Middle frontal gyrus (tissue), 1 donor: Measurements from ENCODE around the gene GPSM1.

ENCODE experiments used
- DNase-seq: peaks from one replicate; pipeline ENCODE4 v3.0.0-alpha.2; 2015; ENCODE audit warnings: low spot score; ENCODE audit errors: extremely low spot score

GPSM1 gene

GRCh38 chr9:136361047-136361753 is 33.9 kb downstream of the GPSM1 start:
- no peak for DNase-seq

- no peak for DNase-seq
Observed at GRCh38 chr9:136361754-136362449, 34.6 kb downstream of the GPSM1 start.

- no peak for DNase-seq
Observed at GRCh38 chr9:136362450-136362784, 35.1 kb downstream of the GPSM1 start.

- DNase-seq = peak; percentile 81
Observed at GRCh38 chr9:136363106-136363948, 36.0 kb downstream of the GPSM1 start, which contains the start of gene DNLZ. Gene DNLZ, minus strand, starts transcription at chr9:136363744. Its CDS starts 30 bp downstream, at chr9:136363714.

- no peak for DNase-seq
Observed at GRCh38 chr9:136363949-136364748, 36.8 kb downstream of the GPSM1 start.

- DNase-seq = no peak
Observed at GRCh38 chr9:136364942-136365774, 37.8 kb downstream of the GPSM1 start.

- no peak for DNase-seq
Observed at GRCh38 chr9:136365775-136366222, 38.5 kb downstream of the GPSM1 start.

- DNase-seq = no peak
Observed at GRCh38 chr9:136366826-136367225, 39.5 kb downstream of the GPSM1 start.

- DNase-seq = no peak
Observed at GRCh38 chr9:136367296-136368145, 40.2 kb downstream of the GPSM1 start.

GRCh38 chr9:136368190-136368589 is 40.9 kb downstream of the GPSM1 start:
- DNase-seq = no peak

- DNase-seq = no peak
Observed at GRCh38 chr9:136370037-136370436, 42.7 kb downstream of the GPSM1 start.

GRCh38 chr9:136370687-136371532 is 43.6 kb downstream of the GPSM1 start:
- no peak for DNase-seq

- no peak for DNase-seq
Observed at GRCh38 chr9:136371533-136371880, 44.2 kb downstream of the GPSM1 start.

GRCh38 chr9:136372006-136372405 is 44.7 kb downstream of the GPSM1 start:
- DNase-seq = no peak

GRCh38 chr9:136372561-136373299 is 45.4 kb downstream of the GPSM1 start:
- no peak for DNase-seq

GRCh38 chr9:136373300-136374182 is 46.2 kb downstream of the GPSM1 start, which contains the start of gene CARD9:
Gene CARD9, minus strand, starts transcription at chr9:136373669. Its CDS starts 1,591 bp downstream, at chr9:136372078.
- DNase-seq = no peak

GRCh38 chr9:136374183-136374575 is 46.8 kb downstream of the GPSM1 start:
- no peak for DNase-seq
